Pancreas (tissue), 10 donors: ENCODE data around the gene CEP72. TPM values are rescaled to one million over a fixed set of nuclear protein-coding genes. Genes with fewer than 3 reads are reported as not detected.

Experiments used
- ATAC-seq, 4 donors: fragments of 200-7000 bp; cut with Tn5 transposase; one replicate each; pipeline versions ENCODE4 v1.8.0 to v1.9.1; 2020; ENCODE audit warnings: mild to moderate bottlenecking in 4 of 4, moderate library complexity in 4 of 4
- DNase-seq, 6 donors: peaks; one replicate each; pipeline ENCODE4 v3.0.0-alpha.2; 2020
- FAIRE-seq: peaks from 2 replicates; lab custom pipeline; 2012; peaks lifted over from hg19 to GRCh38; lab: Jason Lieb, UNC
- H3K27ac ChIP-seq, 4 donors: fragments of 200-600 bp; sonication (generic); 1 replicate in 3 of 4; 2 replicates in 1 of 4; pipeline versions ENCODE4 v1.5.0 to v1.8.0; 2020
- H3K27me3 ChIP-seq, 4 donors: fragments of 200-600 bp; one replicate each; pipeline ENCODE4 v1.8.0; 2021
- H3K36me3 ChIP-seq, 3 donors: fragments of 200-600 bp; sonication (generic) in 1 of 3; one replicate each; pipeline versions ENCODE4 v1.5.0 to v1.8.0; 2020 to 2021
- H3K4me1 ChIP-seq, 3 donors: fragments of 200-600 bp; one replicate each; pipeline ENCODE4 v1.8.0; 2021
- H3K4me3 ChIP-seq, 4 donors: fragments of 200-600 bp; sonication (generic) in 2 of 4; one replicate each; pipeline versions ENCODE4 v1.5.0 to v1.8.0; 2020 to 2021
- H3K9me3 ChIP-seq, 4 donors: fragments of 200-600 bp; one replicate each; pipeline ENCODE4 v1.8.0; 2021
- WGBS, 2 donors: extraction: QIAGEN DNeasy Blood & Tissue Kit; methylation state at CpG; one replicate each; pipeline ENCODE4 v1.1.7; 2013; 5-methylcytosine and 5-hydroxymethylcytosine counted together
- intact Hi-C, 3 donors: fragments of 100-400 bp; cut with DNase I; formaldehyde crosslinking; loops; one replicate each; pipeline versions ENCODE4 v1.11.1 to v1.14.2; 2022
- polyA plus RNA-seq, 2 donors: library from polyadenylated mRNA; stranded (reverse); fragments of 200-250 nt; gene quantifications; one replicate each; pipeline ENCODE4 v1.2.3, GENCODE V29; 2013
- total RNA-seq, 6 donors: library from RNA; stranded (reverse); fragmentation: NEBNext Ultra II Directional in 4 of 6; extraction: Animal tissue kit (Norgen Biotek cat#: 25700) in 4 of 6; gene quantifications; one replicate each; pipeline versions ENCODE4 v1.2.1 to v1.2.4, GENCODE V29; 2021 to 2023
- TF ChIP-seq, protein P1 (sequence below), 4 donors: fragments of 200-600 bp; sonication (generic) in 3 of 4; IDR thresholded peaks; one replicate each; pipeline versions ENCODE4 v1.5.0 to v1.8.0; 2021; ENCODE audit warnings: antibody characterized with exemption in 4 of 4
- donor health status: healthy with polysubstance abuse.
- donor health status: DM: no; HTN: no; CAD: no; lungs with moderate emphysema.
- donor health status: DM: no; HTN: no; CAD: no.
- donor health status: control.
- donor health status: control.
- donor health status: Bipolar disorder and iron deficiency.
- donor health status: DM: yes; HTN: yes; CAD: no.
- donor health status: DM: no; HTN: no; CAD: no.
- donor health status: DM: no; HTN: no; CAD: no.
- donor health status: DM: yes; HTN: yes; CAD: no.

The CEP72 gene
- total and polyA plus RNA-seq, 8 donors = 3.5 to 7.5 (median 4.6) TPM

DNA sequence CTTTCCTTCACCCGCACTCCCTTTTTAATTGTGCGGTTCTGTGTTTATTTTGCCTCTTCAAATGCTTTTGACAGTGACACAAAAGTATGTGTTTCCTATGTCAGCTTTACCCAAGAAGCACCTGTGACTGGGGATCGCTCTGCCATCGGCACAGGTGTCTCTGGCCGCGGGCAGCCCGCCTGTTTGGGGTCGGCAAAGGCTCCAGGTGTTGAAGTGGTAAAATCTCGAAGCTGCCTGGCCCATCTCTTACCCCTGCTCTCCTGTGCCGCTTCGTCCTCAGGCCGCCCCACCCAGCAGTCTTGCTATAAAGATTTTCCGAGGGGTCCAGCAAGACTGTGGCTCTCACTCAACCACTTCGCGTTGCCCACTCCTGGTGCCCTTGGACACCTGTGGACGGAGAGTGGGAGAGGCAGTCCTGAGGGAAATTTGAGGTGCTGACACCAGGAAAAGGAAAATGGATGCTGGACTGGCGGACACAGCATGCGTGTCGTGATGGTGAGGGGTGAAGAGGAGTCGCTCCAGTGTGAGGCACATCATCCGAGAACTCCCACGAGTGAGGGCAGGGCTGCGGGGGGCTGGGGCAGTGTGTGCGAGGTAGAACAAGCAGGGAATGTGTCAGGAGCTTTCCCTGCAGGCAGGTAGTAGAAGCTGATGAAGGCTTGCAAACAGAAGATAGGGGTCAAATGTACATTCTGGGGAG, 29.1 kb upstream of the CEP72 start:
- ATAC-seq = no peak

DNA sequence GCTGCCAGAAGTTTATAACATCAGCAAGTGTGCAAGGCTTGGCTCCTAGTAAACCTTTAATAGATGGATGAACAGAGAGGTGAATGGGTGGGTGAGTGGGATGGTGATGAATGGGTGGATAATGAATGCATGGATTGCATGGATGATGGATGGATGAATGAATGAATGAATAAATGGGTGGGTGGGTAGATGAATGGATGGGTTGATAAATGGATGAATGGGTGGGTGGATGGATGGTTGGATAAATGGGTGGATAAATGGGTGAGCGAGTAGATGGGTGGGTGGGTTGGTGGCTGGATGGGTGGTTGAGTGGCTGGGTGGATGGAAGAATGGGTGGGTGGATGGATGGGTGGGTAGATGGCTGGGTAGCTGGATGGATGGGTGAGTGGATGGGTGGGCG, 28.5 kb upstream of the CEP72 start:
- no peak for ATAC-seq
- TF ChIP-seq, protein P1, sequence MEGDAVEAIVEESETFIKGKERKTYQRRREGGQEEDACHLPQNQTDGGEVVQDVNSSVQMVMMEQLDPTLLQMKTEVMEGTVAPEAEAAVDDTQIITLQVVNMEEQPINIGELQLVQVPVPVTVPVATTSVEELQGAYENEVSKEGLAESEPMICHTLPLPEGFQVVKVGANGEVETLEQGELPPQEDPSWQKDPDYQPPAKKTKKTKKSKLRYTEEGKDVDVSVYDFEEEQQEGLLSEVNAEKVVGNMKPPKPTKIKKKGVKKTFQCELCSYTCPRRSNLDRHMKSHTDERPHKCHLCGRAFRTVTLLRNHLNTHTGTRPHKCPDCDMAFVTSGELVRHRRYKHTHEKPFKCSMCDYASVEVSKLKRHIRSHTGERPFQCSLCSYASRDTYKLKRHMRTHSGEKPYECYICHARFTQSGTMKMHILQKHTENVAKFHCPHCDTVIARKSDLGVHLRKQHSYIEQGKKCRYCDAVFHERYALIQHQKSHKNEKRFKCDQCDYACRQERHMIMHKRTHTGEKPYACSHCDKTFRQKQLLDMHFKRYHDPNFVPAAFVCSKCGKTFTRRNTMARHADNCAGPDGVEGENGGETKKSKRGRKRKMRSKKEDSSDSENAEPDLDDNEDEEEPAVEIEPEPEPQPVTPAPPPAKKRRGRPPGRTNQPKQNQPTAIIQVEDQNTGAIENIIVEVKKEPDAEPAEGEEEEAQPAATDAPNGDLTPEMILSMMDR (IDR thresholded peaks at IDR 0.05) = no peak
- Histone ChIP-seq H3K36me3 (no peaks in the 10 kb centered on the region), H3K27me3 (no peaks in the 10 kb centered on the region), H3K27ac (no peak overlapping the region), H3K4me1 (no peaks in the 10 kb centered on the region), H3K9me3 (no peaks in the 10 kb centered on the region), H3K4me3 (no peak overlapping the region)
- intact Hi-C loops = no loop called here
- WGBS, 2 donors = 57 to 65% methylated on average over 2 of the region's 2 CpGs
- no peak for FAIRE-seq
- no peak for DNase-seq

More for the DNA sequence above, 29.1 kb upstream of the CEP72 start:
- no peaks in the 10 kb centered on the region for H3K27me3 ChIP-seq
- H3K36me3 ChIP-seq = no peaks in the 10 kb centered on the region
- H3K9me3 ChIP-seq = no peaks in the 10 kb centered on the region
- no peak overlapping the region for H3K4me3 ChIP-seq
- no peaks in the 10 kb centered on the region for H3K4me1 ChIP-seq
- FAIRE-seq = no peak
- no peak overlapping the region for H3K27ac ChIP-seq
- intact Hi-C loops = no loop called here
- DNase-seq = peak in 1 of 6 donors; percentile 23
- TF ChIP-seq, protein P1 (IDR thresholded peaks at IDR 0.05) = no peak
- 76 to 81% methylated on average over 24 of the region's 24 CpGs for WGBS, 2 donors

DNA sequence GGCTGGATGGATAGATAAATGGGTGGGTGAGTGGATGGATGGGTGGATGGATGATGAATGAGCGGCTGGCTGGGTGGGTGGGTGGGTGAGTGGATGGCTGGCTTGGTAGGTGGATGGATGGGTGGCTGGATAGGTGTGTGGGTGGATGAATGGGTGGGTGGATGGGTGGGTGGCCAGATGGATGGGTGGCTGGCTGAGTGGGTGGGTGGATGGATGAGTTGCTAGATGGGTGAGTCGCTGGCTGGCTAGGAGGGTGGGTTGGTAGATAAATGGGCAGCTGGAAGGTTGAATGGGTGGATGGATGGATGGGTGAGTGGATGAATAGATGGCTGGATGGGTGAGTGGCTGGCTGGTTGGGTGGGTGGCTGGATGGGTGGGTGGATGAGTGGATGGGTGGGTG, 27.9 kb upstream of the CEP72 start:
- Histone ChIP-seq H3K27ac (no peak overlapping the region), H3K4me1 (no peaks in the 10 kb centered on the region), H3K27me3 (no peaks in the 10 kb centered on the region), H3K36me3 (no peaks in the 10 kb centered on the region), H3K9me3 (no peaks in the 10 kb centered on the region), H3K4me3 (no peak overlapping the region)
- no peak for ATAC-seq
- FAIRE-seq = no peak
- no peak for DNase-seq
- intact Hi-C loops = no loop called here
- WGBS, 2 donors = 81 to 88% methylated on average over 2 of the region's 2 CpGs
- TF ChIP-seq, protein P1 (IDR thresholded peaks at IDR 0.05) = no peak

DNA sequence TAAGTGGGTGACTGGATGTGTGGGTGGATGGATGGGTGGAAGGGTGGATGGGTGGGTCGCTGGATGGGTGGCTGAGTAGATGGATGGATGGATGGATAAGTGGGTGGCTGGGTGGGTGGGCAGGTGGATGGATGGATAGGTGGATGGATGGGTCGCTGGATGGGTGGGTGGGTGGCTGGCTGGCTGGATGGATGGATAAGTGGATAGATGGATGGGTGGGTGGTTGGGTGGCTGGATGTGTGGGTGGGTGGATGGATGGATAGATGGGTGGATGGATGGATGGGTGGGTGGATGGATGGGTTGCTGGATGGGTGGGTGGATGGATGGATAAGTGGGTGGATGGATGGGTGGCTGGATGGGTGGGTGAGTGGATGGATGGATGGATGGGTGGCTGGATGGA, 27.3 kb upstream of the CEP72 start:
- TF ChIP-seq, protein P1 (IDR thresholded peaks at IDR 0.05) = no peak
- no peak overlapping the region for H3K27ac ChIP-seq
- H3K4me1 ChIP-seq = no peaks in the 10 kb centered on the region
- peak in 1 of 6 donors; percentile 25 for DNase-seq
- no peak for FAIRE-seq
- 68 to 91% methylated on average over 2 of the region's 2 CpGs for WGBS, 2 donors
- intact Hi-C loops = no loop called here
- ATAC-seq = no peak
- no peaks in the 10 kb centered on the region for H3K36me3 ChIP-seq
- no peaks in the 10 kb centered on the region for H3K9me3 ChIP-seq
- no peak overlapping the region for H3K4me3 ChIP-seq
- H3K27me3 ChIP-seq = no peaks in the 10 kb centered on the region

DNA sequence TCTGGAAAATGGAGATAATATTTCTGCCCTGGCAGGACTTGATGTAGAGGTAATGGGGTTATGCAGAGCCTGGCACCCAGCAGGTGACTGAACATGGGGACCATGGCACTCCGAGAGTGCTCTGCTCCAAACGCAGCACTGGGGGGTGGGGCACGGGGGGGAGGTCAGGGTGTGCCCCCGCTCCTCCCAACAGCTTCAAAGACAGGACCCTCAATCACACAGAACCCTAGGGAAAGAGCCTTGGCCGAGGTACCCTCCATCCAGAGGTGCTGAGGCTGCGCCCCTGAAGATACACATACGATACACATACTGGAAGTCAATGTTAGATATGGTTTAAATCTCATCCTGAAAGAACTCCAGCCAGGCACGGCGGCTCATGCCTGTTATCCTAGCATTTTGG, 26.6 kb upstream of the CEP72 start:
- no peak for FAIRE-seq
- peak in 1 of 6 donors; percentile 3 for DNase-seq
- intact Hi-C loops = no loop called here
- no peaks in the 10 kb centered on the region for H3K9me3 ChIP-seq
- H3K27ac ChIP-seq = no peak overlapping the region
- H3K36me3 ChIP-seq = no peaks in the 10 kb centered on the region
- no peaks in the 10 kb centered on the region for H3K27me3 ChIP-seq
- TF ChIP-seq, protein P1 (IDR thresholded peaks at IDR 0.05) = no peak
- WGBS, 2 donors = 75 to 81% methylated on average over 9 of the region's 9 CpGs
- no peaks in the 10 kb centered on the region for H3K4me1 ChIP-seq
- H3K4me3 ChIP-seq = no peak overlapping the region
- ATAC-seq = no peak
